Natural killer cell (primary cell): Measurements from ENCODE around the gene LAMC3. TPM values are rescaled to one million over a fixed set of nuclear protein-coding genes. Genes with fewer than 3 reads are reported as not detected.

Experiments
- ATAC-seq, 3 donors: fragments of 150-1000 bp in 2 of 3; fragments of 200-7000 bp in 1 of 3; cut with Tn5 transposase; 1 replicate in 1 of 3; 2 replicates in 2 of 3; pipeline ENCODE4 v1.10.0; 2021; ENCODE audit warnings: mild to moderate bottlenecking in 2 of 3, moderate library complexity in 2 of 3
- DNase-seq, 2 donors: peaks; one replicate each; pipeline versions ENCODE4 v3.0.0 to v3.0.0-alpha.2; 2013 to 2021; ENCODE audit warnings: mixed read lengths in 1 of 2
- H3K27ac ChIP-seq: one replicate; pipeline ENCODE4 v1.5.1; 2013; ENCODE audit warnings: mild to moderate bottlenecking, low read length
- H3K27me3 ChIP-seq: one replicate; pipeline ENCODE4 v1.6.1; 2013; ENCODE audit warnings: low read length; ENCODE audit not compliant: control insufficient read depth, insufficient read depth
- H3K36me3 ChIP-seq: one replicate; pipeline ENCODE4 v1.6.1; 2013; ENCODE audit warnings: low read length; ENCODE audit not compliant: control insufficient read depth, insufficient read depth
- H3K4me1 ChIP-seq: one replicate; pipeline ENCODE4 v1.6.1; 2013; ENCODE audit warnings: low read length; ENCODE audit not compliant: control insufficient read depth, insufficient read depth
- H3K4me3 ChIP-seq: one replicate; pipeline ENCODE4 v1.5.1; 2013; ENCODE audit warnings: low read length
- H3K9me3 ChIP-seq: one replicate; pipeline ENCODE4 v1.6.1; 2013; ENCODE audit warnings: low read length; ENCODE audit not compliant: control insufficient read depth, insufficient read depth
- H3K27ac Mint-ChIP-seq, 2 donors: one replicate each; pipeline ENCODE4 v1.8.0; 2022; ENCODE audit warnings: mild to moderate bottlenecking in 2 of 2, mixed read lengths in 2 of 2, moderate library complexity in 1 of 2
- H3K27me3 Mint-ChIP-seq, 2 donors: one replicate each; pipeline ENCODE4 v1.8.0; 2022; ENCODE audit warnings: low read depth in 2 of 2, mixed read lengths in 2 of 2
- H3K36me3 Mint-ChIP-seq: one replicate; pipeline ENCODE4 v1.8.0; 2022; ENCODE audit warnings: mixed read lengths
- H3K4me1 Mint-ChIP-seq, 2 donors: one replicate each; pipeline ENCODE4 v1.8.0; 2022; ENCODE audit warnings: mixed read lengths in 2 of 2
- H3K4me3 Mint-ChIP-seq: one replicate; pipeline ENCODE4 v1.8.0; 2022; ENCODE audit warnings: mild to moderate bottlenecking, moderate library complexity, mixed read lengths
- H3K9me3 Mint-ChIP-seq, 2 donors: one replicate each; pipeline ENCODE4 v1.8.0; 2022; ENCODE audit warnings: mixed read lengths in 2 of 2
- WGBS: methylation state at CpG from one replicate; pipeline ENCODE4 v1.1.7; 2013; ENCODE audit warnings: missing lambda C conversion rate; ENCODE audit not compliant: insufficient coverage; 5-methylcytosine and 5-hydroxymethylcytosine counted together
- intact Hi-C: fragments of 100-400 bp; cut with micrococcal nuclease; formaldehyde crosslinking; loops from one replicate; pipeline ENCODE4 v1.14.2; 2022
- total RNA-seq, 4 donors: library from RNA; stranded (reverse); fragments of 120-200 nt in 1 of 4; gene quantifications; one replicate each; pipeline versions ENCODE4 v1.2.3 to v1.2.4, GENCODE V29; 2013 to 2022
- TF ChIP-seq, protein P1 (sequence below): fragments of 200-600 bp; IDR thresholded peaks from one replicate; pipeline ENCODE4 v1.8.0; 2022; ENCODE audit warnings: antibody characterized with exemption

The LAMC3 gene
- total RNA-seq, 3 donors from 2014 or later (not counting 1 experiment from before 2014, with no cell fraction given), result not detected

DNA sequence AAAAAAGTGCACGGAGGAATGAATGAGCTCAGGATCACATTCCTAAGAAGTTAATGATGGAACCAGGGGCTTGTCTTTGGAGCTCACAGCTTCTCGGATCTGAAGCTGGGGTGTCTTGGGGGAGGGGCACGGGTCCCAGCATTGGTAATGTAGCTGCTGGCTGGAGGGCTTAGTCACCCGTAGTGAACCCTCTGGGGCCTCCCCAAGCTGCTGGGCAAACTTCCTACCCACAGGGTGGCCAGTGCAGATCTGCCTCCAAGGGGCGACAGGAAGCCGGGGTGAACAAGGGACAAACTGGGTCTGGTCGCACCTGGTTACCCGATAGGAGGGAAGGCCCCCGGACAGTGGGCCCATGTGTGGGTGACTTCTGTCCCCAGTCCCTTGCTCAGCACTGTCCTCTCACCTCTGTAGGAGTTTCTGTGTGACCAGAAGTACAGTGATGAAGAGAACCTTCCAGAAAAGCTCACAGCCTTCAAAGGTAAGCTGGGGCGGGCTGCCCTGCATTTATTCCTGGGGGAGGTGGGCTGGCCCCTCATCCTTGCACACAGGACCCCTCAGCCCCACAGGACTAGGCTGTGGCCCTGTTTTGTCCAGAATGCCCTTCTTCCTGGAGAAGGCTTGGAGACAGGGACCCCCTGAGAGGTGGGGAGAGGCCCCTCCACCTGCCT, 102.3 kb downstream of the LAMC3 start:
- no peaks in the 10 kb centered on the region for H3K9me3 Mint-ChIP-seq
- Histone ChIP-seq H3K4me3 (no peak overlapping the region), H3K4me1 (no peaks in the 10 kb centered on the region), H3K27me3 (peaks cover 2% of the 10 kb centered on the region), H3K9me3 (no peaks in the 10 kb centered on the region), H3K27ac (no peak overlapping the region), H3K36me3 (no peaks in the 10 kb centered on the region)
- no peaks in the 10 kb centered on the region for H3K36me3 Mint-ChIP-seq
- H3K27me3 Mint-ChIP-seq, result peaks cover 0 to 2% of the 10 kb centered on the region in 2 donors
- no peak overlapping the region for H3K4me3 Mint-ChIP-seq
- intact Hi-C loops, result no loop called here
- no peak overlapping the region for H3K27ac Mint-ChIP-seq
- no peak for ATAC-seq
- 75% methylated on average over 10 of the region's 10 CpGs for WGBS
- TF ChIP-seq, protein P1, sequence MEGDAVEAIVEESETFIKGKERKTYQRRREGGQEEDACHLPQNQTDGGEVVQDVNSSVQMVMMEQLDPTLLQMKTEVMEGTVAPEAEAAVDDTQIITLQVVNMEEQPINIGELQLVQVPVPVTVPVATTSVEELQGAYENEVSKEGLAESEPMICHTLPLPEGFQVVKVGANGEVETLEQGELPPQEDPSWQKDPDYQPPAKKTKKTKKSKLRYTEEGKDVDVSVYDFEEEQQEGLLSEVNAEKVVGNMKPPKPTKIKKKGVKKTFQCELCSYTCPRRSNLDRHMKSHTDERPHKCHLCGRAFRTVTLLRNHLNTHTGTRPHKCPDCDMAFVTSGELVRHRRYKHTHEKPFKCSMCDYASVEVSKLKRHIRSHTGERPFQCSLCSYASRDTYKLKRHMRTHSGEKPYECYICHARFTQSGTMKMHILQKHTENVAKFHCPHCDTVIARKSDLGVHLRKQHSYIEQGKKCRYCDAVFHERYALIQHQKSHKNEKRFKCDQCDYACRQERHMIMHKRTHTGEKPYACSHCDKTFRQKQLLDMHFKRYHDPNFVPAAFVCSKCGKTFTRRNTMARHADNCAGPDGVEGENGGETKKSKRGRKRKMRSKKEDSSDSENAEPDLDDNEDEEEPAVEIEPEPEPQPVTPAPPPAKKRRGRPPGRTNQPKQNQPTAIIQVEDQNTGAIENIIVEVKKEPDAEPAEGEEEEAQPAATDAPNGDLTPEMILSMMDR, result no peak
- DNase-seq, result no peak
- no peaks in the 10 kb centered on the region for H3K4me1 Mint-ChIP-seq

DNA sequence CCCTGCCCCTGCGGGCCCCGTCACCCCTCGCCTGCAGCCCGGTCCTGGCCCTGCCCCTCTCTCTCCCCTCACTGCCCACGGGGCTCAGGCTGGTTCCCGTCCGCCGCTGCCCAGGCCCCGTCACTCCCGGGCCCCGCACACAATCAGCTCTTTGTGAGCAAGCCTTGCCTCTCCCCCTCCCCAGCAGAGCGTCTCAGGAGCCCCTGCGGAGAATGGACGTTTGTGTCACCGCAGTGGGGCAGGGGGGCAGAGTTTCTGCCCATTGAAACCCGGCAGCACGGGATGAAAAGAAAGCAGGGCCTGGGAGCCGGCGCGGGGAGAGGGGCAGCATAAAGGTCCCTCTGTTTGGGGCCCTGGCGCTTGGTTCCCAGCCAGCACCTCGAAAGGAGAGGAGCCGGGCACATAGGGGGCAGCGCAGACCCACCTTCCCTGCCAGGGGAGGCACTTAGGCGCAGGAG, 102.9 kb downstream of the LAMC3 start:
- H3K9me3 ChIP-seq, result no peaks in the 10 kb centered on the region
- Mint-ChIP-seq H3K27me3 (peaks cover 0 to 2% of the 10 kb centered on the region in 2 donors), H3K36me3 (no peaks in the 10 kb centered on the region), H3K4me3 (no peak overlapping the region), H3K4me1 (no peaks in the 10 kb centered on the region), H3K9me3 (no peaks in the 10 kb centered on the region), H3K27ac (no peak overlapping the region)
- WGBS, result 94% methylated on average over 25 of the region's 25 CpGs
- no peak overlapping the region for H3K4me3 ChIP-seq
- TF ChIP-seq, protein P1, result no peak
- intact Hi-C loops, result no loop called here
- no peak for ATAC-seq
- H3K4me1 ChIP-seq, result no peaks in the 10 kb centered on the region
- H3K27ac ChIP-seq, result no peak overlapping the region
- H3K36me3 ChIP-seq, result no peaks in the 10 kb centered on the region
- DNase-seq, result no peak
- H3K27me3 ChIP-seq, result peaks cover 2% of the 10 kb centered on the region

DNA sequence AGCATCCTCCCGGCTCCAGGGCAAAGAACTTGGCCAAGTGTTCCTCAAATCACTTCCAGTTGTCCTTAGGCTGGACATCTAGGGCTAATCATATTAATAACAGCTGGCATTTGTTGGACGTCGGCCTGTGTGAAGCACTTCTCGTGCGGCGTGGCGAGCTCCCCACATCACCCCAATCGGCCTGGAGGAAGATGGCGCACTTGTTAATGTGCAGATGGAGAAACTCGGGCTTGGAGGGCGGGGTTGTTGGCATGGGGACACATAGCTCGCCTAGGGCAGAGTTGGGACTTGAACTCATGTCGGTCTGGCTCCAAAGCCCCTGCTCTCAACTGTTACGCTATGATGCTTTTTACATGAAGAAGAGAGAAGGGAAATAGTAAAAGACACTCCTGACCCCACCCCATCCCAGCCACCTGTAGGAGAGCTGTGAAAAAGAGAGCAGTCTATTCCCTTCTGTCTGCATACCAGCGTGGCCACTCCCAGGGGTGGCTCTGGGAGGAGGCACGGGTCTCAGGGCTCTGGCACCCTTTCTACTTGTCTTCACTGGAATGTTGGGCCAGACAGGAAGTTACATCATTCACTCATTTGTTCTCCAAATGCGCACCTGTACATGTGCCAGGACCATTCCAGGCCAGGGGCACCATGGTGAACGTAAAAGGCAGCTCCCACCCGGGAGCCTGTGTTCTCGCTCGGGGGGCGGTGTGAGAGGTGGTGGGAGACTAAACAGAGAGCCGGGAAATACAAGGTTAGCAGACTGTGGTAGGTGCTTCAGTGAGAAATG, 103.6 kb downstream of the LAMC3 start:
- 95% methylated on average over 21 of the region's 23 CpGs for WGBS

More for the DNA sequence above, 103.6 kb downstream of the LAMC3 start:
- H3K36me3 ChIP-seq, result no peaks in the 10 kb centered on the region
- H3K4me3 ChIP-seq, result no peak overlapping the region
- Mint-ChIP-seq H3K36me3 (no peaks in the 10 kb centered on the region), H3K9me3 (no peaks in the 10 kb centered on the region), H3K27me3 (peaks cover 0 to 2% of the 10 kb centered on the region in 2 donors), H3K4me1 (no peaks in the 10 kb centered on the region), H3K4me3 (no peak overlapping the region), H3K27ac (no peak overlapping the region)
- TF ChIP-seq, protein P1, result no peak
- intact Hi-C loops, result no loop called here
- H3K4me1 ChIP-seq, result no peaks in the 10 kb centered on the region
- H3K27ac ChIP-seq, result no peak overlapping the region
- DNase-seq, result no peak
- no peaks in the 10 kb centered on the region for H3K9me3 ChIP-seq
- H3K27me3 ChIP-seq, result peaks cover 3% of the 10 kb centered on the region
- no peak for ATAC-seq
